Measurements from ENCODE around the gene UBXN2A.
"Not testable (repeated sequence)": the region's sequence is repeated elsewhere in the genome, so short reads cannot be mapped to it uniquely, and the experiment has no call there.

The UBXN2A gene

GRCh38 chr2:24012521-24013188 lies 72.4 kb downstream of the UBXN2A start:
- DNase-seq (ENCODE audit: low read depth, low spot score), result no peak

DNA sequence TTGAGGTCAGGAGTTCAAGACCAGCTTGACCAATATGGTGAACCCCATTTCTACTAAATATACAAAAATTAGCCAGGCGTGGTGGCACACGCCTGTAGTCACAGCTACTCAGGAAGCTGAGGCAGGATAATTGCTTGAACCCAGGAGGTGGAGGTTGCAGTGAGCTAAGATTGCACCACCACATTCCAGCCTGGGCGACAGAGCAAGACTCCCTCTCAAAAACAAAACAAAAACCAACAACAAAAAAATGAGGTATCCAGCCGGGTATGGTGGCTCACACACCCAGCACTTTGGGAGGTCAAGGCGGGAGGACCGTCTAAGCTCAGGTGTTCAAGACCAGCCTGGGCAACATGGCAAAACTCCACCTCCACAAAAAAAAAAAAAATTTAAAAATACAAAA lies 74.6 kb downstream of the UBXN2A start:
- not testable (repeated sequence) for DNase-seq (ENCODE audit: low read depth, low spot score)

DNA sequence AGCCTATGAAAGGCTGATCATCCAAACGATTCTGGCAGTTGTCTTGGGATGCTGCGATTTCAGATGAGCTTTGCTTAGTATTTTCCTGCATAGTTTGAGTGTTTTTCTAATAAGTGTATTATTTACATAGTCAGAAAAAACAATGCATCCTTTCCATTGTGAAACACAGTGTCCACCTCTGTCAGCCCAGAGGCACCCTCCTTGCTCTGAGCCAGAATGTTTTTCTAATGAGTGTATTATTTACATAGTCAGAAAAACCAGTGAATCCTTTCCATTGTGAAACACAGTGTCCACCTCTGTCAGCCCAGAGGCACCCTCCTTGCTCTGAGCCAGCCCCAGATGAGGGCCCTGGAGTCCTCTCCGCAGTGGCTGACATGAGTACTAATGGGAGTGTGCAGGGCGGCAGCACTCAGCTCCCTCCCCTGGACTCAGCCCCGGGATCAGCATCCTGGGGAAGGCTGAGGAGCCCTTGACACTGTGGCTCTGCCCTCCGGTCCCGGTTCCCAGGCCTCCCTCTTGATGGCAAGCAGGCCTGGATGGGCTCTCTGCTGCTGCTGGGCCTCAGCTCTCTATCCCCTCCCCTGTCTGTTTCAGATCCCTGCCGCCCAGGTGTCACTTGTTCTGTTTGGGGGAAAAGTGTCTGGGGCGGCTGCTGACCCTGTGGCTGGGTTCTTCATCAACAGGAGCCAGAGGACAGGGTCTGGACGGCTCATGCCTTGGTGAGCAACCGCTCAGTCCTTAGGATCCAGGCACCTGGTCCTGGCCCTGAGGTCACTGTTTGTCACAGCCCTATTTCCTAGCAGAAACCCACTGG lies 75.5 kb downstream of the UBXN2A start:
- peak; percentile 52 for DNase-seq (ENCODE audit: low read depth, low spot score)

- DNase-seq (ENCODE audit: low read depth, low spot score), result no peak
Observed at GRCh38 chr2:24016376-24016761, 76.1 kb downstream of the UBXN2A start.

- DNase-seq (ENCODE audit: low read depth, low spot score), result no peak
Observed at GRCh38 chr2:24016853-24017703, 76.8 kb downstream of the UBXN2A start.

DNA sequence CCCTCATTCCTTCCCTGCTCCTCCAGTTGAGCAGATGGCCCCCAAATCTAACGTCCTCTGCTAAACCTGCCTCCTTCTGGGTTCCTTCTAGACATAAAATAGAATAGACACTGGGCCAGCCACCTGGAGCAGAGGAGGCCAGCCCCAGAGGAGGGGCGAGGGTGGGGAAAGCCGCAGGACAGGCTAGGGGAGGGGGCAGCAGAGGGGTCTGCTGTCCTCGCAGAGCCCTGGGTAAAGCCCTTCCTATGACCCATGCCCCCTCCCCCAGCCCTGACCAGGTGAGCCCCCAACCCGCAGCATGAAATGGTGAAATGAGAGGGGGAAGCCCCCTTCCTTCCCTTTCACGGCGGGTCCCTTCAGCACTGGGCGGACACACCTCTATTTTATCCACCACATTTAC lies 77.4 kb downstream of the UBXN2A start:
- DNase-seq (ENCODE audit: low read depth, low spot score), result no peak

GRCh38 chr2:24018241-24018640 lies 78.0 kb downstream of the UBXN2A start:
- DNase-seq (ENCODE audit: low read depth, low spot score), result no peak

DNA sequence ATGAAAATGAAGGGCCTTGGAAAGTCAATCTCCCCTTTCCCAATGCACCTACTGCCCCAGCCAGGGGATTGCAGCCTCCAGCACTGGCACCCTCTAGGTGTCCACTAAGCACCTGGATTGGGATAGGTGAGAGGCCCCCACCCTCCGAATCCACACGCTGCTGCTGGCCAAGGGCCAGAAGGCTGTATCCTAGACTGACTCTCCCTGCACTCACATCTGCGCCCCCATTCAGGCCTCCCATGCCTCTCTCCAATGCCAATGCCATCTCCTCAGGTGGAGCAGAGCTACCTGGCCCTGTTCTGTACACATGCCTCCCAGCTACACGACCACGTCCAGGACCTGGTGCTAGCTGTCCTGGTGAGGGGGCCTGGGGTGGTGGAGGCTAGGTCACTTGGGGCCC lies 79.5 kb downstream of the UBXN2A start:
- no peak for DNase-seq (ENCODE audit: low read depth, low spot score)

DNA sequence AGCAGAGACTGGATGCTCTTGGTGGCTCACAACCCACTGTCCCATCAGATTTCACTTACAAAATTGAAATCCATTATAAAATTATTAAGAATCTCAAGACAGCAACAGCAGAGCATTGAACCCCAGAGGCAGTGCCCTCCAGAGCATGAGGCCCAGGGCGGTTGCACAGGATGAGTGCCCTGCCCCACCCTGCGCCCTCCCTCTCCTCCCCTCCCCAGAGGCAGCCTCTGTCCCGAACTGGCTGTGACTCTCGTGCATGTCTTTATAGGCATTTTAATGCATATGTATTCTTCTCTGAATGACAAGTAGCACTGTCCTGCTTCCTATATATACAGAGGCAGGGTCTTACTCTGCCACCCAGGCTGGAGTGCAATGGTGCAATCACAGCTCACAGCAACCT lies 80.0 kb downstream of the UBXN2A start:
- DNase-seq (ENCODE audit: low read depth, low spot score), result no peak

DNA sequence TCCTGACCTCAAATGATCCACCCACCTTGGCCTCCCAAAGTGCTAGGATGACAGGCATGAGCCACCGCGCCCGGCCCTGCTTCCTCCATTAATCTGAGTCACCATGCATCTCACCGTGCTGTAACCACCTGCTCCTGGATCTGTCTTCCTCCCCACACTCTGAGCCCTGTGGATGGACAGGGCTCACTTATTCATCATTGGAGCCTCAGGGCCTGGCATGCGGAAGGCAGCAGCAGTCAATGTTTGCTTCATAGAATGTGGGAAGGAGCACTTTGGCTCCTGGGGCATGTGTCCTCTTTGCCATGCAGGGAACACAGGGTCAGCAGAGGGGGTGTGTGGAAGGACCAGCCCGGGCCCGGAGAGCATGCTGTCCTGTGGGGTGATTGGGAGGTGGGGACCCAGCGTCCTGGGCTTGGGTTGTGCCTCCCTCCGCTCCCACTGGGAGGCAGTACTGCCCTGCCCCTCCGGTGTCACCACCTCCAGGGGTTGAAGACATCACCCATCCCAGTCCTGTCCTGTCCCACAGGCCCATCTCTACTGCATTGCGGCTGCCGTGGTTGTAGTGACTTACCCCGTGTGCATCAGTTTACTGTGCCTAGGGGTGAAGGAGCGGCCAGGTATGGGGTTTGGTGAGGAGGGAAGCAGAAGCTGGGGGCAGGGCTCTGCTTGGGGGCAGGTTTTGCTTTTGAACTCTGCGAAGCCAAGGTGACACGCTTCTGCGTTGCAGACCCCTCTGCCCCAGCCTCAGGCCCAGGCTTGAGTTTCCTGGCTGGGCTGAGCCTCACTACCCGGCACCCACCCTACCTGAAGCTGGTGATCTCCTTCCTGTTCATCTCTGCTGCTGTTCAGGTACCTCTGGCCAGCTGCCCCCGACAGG lies 81.1 kb downstream of the UBXN2A start:
- no peak for DNase-seq (ENCODE audit: low read depth, low spot score)

DNA sequence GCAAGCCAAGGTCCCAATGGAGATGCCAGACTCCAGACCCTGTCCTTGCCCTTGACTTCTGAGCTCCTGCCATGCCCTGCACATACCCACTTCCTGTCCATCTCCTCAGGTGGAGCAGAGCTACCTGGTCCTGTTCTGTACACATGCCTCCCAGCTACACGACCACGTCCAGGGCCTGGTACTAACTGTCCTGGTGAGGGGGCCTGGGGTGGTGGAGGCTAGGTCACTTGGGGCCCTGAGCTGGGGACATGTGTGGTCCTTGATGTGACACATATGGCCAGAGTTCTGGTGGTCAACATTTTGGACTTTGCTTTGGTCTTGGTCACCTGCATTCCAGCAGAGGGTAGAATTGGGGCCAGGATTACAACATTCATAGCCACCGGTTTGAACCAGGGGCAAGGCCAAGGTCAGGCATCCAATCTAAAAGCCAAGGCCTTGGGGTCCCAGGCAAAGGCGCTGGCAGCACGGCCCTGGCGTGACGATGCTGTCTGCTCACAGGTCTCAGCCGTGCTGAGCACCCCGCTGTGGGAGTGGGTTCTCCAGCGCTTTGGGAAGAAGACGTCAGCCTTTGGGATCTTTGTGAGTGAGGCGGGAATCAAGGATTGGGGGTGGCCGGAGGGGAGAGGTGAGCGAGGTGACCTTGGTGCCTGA lies 82.2 kb downstream of the UBXN2A start:
- DNase-seq (ENCODE audit: low read depth, low spot score), result no peak

DNA sequence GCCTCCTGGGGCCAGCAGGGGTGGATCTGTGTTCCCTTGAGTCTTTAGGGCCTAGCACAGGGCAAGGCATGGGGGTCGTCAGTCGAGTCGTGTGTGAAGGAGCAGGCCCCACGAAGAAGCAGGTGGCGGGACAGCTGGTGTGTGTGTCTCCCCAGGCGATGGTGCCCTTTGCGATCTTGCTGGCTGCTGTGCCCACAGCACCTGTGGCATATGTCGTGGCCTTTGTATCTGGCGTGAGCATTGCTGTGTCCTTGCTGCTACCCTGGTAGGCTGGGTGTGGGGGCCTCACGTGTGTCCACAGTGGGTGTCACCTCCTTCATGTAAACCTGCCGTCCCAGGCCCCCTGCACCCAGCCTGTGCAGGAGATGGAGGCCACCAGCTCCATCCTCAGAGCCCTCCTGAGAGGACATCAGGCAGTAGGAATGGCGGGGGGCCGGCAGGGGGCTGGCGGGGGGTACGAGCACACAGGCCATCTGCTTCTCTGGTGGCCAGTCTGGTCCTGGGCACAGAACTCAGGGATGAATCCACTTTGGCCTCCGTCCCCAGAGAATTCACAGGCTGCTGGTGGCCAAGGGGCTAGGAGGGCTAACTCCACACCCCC lies 82.8 kb downstream of the UBXN2A start:
- DNase-seq (ENCODE audit: low read depth, low spot score), result no peak

- no peak for DNase-seq (ENCODE audit: low read depth, low spot score)
Observed at GRCh38 chr2:24024018-24024417, 83.8 kb downstream of the UBXN2A start.

DNA sequence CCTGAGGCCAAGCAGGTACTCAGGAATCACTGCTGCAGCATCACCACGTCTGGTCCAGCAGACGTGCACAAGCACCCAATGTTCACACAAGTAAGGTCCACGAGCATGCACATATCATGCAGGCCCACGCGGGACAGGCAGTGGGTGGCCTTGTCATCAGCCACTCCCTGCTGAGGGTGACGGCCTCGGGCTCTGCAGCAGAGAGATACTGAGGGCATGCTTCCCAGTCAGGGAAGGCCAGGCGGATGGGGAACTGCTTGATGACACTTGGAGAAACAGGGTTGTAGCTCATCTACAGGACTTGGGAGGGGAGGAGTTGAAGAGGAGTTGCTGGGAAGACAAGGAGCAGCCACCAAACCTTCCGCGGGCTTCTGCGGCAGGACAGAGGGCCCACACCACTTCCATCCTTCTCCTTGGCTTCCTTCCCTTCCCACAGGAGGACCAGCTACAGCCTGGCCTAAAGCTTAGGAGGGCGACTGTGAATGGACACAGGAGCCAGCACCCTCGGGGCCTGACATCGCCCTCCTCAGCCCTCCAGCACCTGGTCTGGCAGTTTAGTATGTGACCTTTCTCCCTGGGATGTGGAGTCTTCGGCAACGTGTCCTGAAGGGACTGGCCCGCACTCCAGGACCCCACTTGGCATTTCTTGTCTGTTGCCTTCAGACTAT lies 84.9 kb downstream of the UBXN2A start:
- no peak for DNase-seq (ENCODE audit: low read depth, low spot score)

- no peak for DNase-seq (ENCODE audit: low read depth, low spot score)
Observed at GRCh38 chr2:24026233-24026632, 86.0 kb downstream of the UBXN2A start.

GRCh38 chr2:24038786-24039499 lies 98.7 kb downstream of the UBXN2A start:
- DNase-seq (ENCODE audit: low read depth, low spot score), result no peak

GRCh38 chr2:24040511-24040910 lies 100.2 kb downstream of the UBXN2A start:
- no peak for DNase-seq (ENCODE audit: low read depth, low spot score)

DNA sequence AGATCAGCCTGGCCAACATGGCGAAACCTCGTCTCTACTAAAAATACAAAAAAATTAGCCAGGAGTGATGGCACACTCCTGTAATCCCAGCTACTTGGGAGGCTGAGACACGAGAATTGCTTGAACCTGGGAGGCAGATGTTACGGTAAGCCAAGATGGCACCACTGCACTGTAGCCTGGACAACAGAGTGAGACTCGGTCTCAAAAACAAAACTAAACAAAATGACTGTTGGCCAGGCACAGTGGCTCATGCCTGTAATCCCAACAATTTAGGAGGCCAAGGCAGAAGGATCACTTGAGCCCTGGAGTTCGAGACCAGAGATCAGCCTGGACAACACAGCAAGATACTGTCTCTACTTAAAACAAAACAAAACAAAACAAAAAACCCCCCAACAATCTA lies 102.9 kb downstream of the UBXN2A start:
- not testable (repeated sequence) for DNase-seq (ENCODE audit: low read depth, low spot score)
